OCI-LY1 (cell line): ENCODE data around the gene OSMR.

ENCODE experiments used
- H2AFZ ChIP-seq: fragments of 200-600 bp; sonication (generic), shearing (Covaris generic); 2 replicates; pipeline ENCODE4 v1.6.0; 2014; ENCODE audit warnings: antibody characterized with exemption, mild to moderate bottlenecking, low read length
- H3F3A ChIP-seq: fragments of 200-600 bp; sonication (generic), shearing (Covaris generic); 2 replicates; pipeline ENCODE4 v1.6.0; 2014; ENCODE audit warnings: mild to moderate bottlenecking, antibody characterized with exemption, low read length, moderate library complexity; ENCODE audit not compliant: insufficient read depth
- H3K27ac ChIP-seq: fragments of 200-600 bp; sonication (generic); 2 replicates; pipeline ENCODE4 v1.5.1; 2014; ENCODE audit warnings: low read length, mixed run types, mild to moderate bottlenecking, low read depth; ENCODE audit not compliant: poor library complexity, severe bottlenecking
- H3K27me3 ChIP-seq: fragments of 200-600 bp; sonication (generic); 2 replicates; pipeline ENCODE4 v1.6.0; 2014; ENCODE audit warnings: antibody characterized with exemption, mild to moderate bottlenecking, low read length, moderate library complexity; ENCODE audit not compliant: insufficient read depth
- H3K36me3 ChIP-seq: fragments of 200-600 bp; sonication (generic); 2 replicates; pipeline ENCODE4 v1.6.1; 2014; ENCODE audit warnings: mild to moderate bottlenecking, antibody characterized with exemption, low read length, moderate library complexity, mixed read lengths; ENCODE audit not compliant: insufficient read depth
- H3K4me1 ChIP-seq: fragments of 200-600 bp; sonication (generic); 2 replicates; pipeline ENCODE4 v1.5.1; 2014; ENCODE audit warnings: mild to moderate bottlenecking, low read length, moderate library complexity; ENCODE audit not compliant: insufficient read depth, severe bottlenecking
- H3K4me2 ChIP-seq: fragments of 200-600 bp; sonication (generic), shearing (Covaris generic); 2 replicates; pipeline ENCODE4 v1.6.1; 2014; ENCODE audit warnings: low read length
- H3K4me3 ChIP-seq: fragments of 200-600 bp; sonication (generic); 2 replicates; pipeline ENCODE4 v1.5.1; 2014; ENCODE audit warnings: low read length, low read depth, mild to moderate bottlenecking, mixed read lengths; ENCODE audit not compliant: poor library complexity, severe bottlenecking
- H3K79me2 ChIP-seq: fragments of 200-600 bp; shearing (Covaris generic); 2 replicates; pipeline ENCODE4 v1.6.1; 2016; ENCODE audit warnings: mixed run types, low read length, mixed read lengths; ENCODE audit not compliant: insufficient read depth
- H3K9ac ChIP-seq: fragments of 200-600 bp; sonication (generic), shearing (Covaris generic); 2 replicates; pipeline ENCODE4 v1.6.1; 2014; ENCODE audit warnings: mild to moderate bottlenecking, low read length, mixed read lengths
- H3K9me2 ChIP-seq: fragments of 200-600 bp; sonication (generic), shearing (Covaris generic); 2 replicates; pipeline ENCODE4 v1.6.1; 2014; ENCODE audit warnings: low read depth, mild to moderate bottlenecking, low read length, mixed read lengths
- H3K9me3 ChIP-seq: fragments of 200-600 bp; shearing (Covaris generic); 2 replicates; pipeline ENCODE4 v1.6.1; 2014; ENCODE audit warnings: low read length, mixed read lengths
- H4K20me1 ChIP-seq: fragments of 200-600 bp; sonication (generic), shearing (Covaris generic); 2 replicates; pipeline ENCODE4 v1.6.0; 2016; ENCODE audit warnings: mild to moderate bottlenecking, low read length; ENCODE audit not compliant: insufficient read depth
- CTCF ChIP-seq: fragments of 200-600 bp; sonication (generic), shearing (Covaris generic); IDR thresholded peaks from 2 replicates; pipeline ENCODE4 v1.5.1; 2017; ENCODE audit warnings: mild to moderate bottlenecking, antibody characterized with exemption, low read length, moderate library complexity, mixed read lengths
- EZH2 ChIP-seq: fragments of 200-600 bp; sonication (generic), shearing (Covaris generic); IDR thresholded peaks from 2 replicates; pipeline ENCODE4 v1.8.0; 2017; ENCODE audit warnings: borderline replicate concordance, mixed run types, mild to moderate bottlenecking, antibody characterized with exemption, low read length, moderate library complexity, mixed read lengths

OSMR gene

GRCh38 chr5:38892363-38892762 lies 46.6 kb downstream of the OSMR start:
- Histone ChIP-seq H3K9ac (no peak overlapping the region), H3K27ac (no peak overlapping the region), H3K9me3 (no peaks in the 10 kb centered on the region), H3K36me3 (no peaks in the 10 kb centered on the region), H3K4me3 (no peak overlapping the region), H2AFZ (no peak overlapping the region), H3K27me3 (no peaks in the 10 kb centered on the region), H4K20me1 (no peaks in the 10 kb centered on the region), H3K4me2 (no peak overlapping the region), H3K9me2 (no peaks in the 10 kb centered on the region), H3K4me1 (no peaks in the 10 kb centered on the region), H3F3A (no peaks in the 10 kb centered on the region), H3K79me2 (no peaks in the 10 kb centered on the region)
- no peak for TF ChIP-seq EZH2
- no peak for TF ChIP-seq CTCF

- H3K9ac ChIP-seq = no peak overlapping the region
- H3K9me2 ChIP-seq = no peaks in the 10 kb centered on the region
- no peak overlapping the region for H3K4me3 ChIP-seq
- no peaks in the 10 kb centered on the region for H3K4me1 ChIP-seq
- H2AFZ ChIP-seq = no peak overlapping the region
- no peak for TF ChIP-seq CTCF
- no peak for TF ChIP-seq EZH2
- no peaks in the 10 kb centered on the region for H3K9me3 ChIP-seq
- no peak overlapping the region for H3K4me2 ChIP-seq
- H3K79me2 ChIP-seq = no peaks in the 10 kb centered on the region
- H4K20me1 ChIP-seq = no peaks in the 10 kb centered on the region
- no peaks in the 10 kb centered on the region for H3K36me3 ChIP-seq
- no peaks in the 10 kb centered on the region for H3K27me3 ChIP-seq
- H3K27ac ChIP-seq = no peak overlapping the region
- H3F3A ChIP-seq = no peaks in the 10 kb centered on the region
Observed at GRCh38 chr5:38896760-38897159, 50.9 kb downstream of the OSMR start.

- Histone ChIP-seq H3K4me3 (no peak overlapping the region), H3K27ac (no peak overlapping the region), H3K27me3 (no peaks in the 10 kb centered on the region), H2AFZ (no peak overlapping the region), H3K36me3 (no peaks in the 10 kb centered on the region), H3K9me3 (no peaks in the 10 kb centered on the region), H3K9ac (no peak overlapping the region), H3F3A (no peaks in the 10 kb centered on the region), H3K9me2 (no peaks in the 10 kb centered on the region), H4K20me1 (no peaks in the 10 kb centered on the region), H3K4me1 (no peaks in the 10 kb centered on the region), H3K4me2 (no peak overlapping the region), H3K79me2 (no peaks in the 10 kb centered on the region)
- TF ChIP-seq EZH2 (no peak), CTCF (no peak)
Observed at GRCh38 chr5:38899936-38900335, 54.1 kb downstream of the OSMR start.
